ENCODE data around the gene MACF1.
"Not testable (repeated sequence)": the region's sequence is repeated elsewhere in the genome, so short reads cannot be mapped to it uniquely, and the experiment has no call there.

DNA sequence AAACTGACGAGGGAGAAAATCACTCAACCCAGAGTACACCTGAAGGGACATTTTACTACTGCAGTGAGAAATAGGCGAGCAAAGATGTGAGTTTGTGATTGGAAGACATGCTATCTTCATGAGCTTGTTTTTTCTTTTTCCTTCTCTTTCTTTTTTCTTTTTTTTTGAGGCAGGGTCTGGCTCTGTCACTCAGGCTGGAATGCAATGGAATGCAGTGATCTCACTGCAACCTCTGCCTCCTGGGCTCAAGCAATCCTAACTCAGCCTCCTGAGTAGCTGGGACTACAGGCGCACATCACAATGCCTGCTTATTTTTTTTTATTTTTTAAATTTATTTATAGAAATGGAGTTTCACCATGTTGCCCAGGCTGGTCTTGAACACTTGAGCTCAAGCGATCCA is 312.3 kb downstream of the MACF1 start:
- TF ChIP-seq POLR2A (IDR thresholded peaks at IDR 0.05), result not testable (repeated sequence)
- TF ChIP-seq, protein P1, sequence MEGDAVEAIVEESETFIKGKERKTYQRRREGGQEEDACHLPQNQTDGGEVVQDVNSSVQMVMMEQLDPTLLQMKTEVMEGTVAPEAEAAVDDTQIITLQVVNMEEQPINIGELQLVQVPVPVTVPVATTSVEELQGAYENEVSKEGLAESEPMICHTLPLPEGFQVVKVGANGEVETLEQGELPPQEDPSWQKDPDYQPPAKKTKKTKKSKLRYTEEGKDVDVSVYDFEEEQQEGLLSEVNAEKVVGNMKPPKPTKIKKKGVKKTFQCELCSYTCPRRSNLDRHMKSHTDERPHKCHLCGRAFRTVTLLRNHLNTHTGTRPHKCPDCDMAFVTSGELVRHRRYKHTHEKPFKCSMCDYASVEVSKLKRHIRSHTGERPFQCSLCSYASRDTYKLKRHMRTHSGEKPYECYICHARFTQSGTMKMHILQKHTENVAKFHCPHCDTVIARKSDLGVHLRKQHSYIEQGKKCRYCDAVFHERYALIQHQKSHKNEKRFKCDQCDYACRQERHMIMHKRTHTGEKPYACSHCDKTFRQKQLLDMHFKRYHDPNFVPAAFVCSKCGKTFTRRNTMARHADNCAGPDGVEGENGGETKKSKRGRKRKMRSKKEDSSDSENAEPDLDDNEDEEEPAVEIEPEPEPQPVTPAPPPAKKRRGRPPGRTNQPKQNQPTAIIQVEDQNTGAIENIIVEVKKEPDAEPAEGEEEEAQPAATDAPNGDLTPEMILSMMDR (IDR thresholded peaks at IDR 0.05), result not testable (repeated sequence)
